ENCODE measurements around the gene GADD45B.
A peak's percentile ranks its signal among the peaks of the same experiment; 100 is the strongest.

- TF ChIP-seq FOXM1 (IDR thresholded peaks at IDR 0.05; ENCODE audit: low read depth, low read length): peak; percentile 77; the same call in 1 of the 2 replicates
- no peak for TF ChIP-seq SIN3A (IDR thresholded peaks at IDR 0.05; ENCODE audit: low read depth, low read length)
- TF ChIP-seq CTCF (IDR thresholded peaks at IDR 0.05 in 2 of 3, conservative IDR thresholded peaks at IDR 0.05 in 1 of 3; ENCODE audit: control insufficient read depth in 2 of 3, extremely low read depth in 1 of 3, insufficient read depth in 1 of 3, low read depth in 3 of 3, low read length in 3 of 3): peak; percentile 85 to 98 (median 92); a peak in 5 of 6 replicates
- TF ChIP-seq ZNF274 (IDR thresholded peaks at IDR 0.05; ENCODE audit: insufficient read depth, insufficient read length): no peak
- TF ChIP-seq ZBTB33 (IDR thresholded peaks at IDR 0.05): no peak
- no peak; the same call in 1 of the 2 replicates for TF ChIP-seq TARDBP (IDR thresholded peaks at IDR 0.05; ENCODE audit: borderline replicate concordance)
- TF ChIP-seq POLR2AphosphoS5 (IDR thresholded peaks at IDR 0.05; ENCODE audit: low read length): no peak
- peak in 1 of 2 experiments; percentile 38; a peak in 1 of 4 replicates for TF ChIP-seq EP300 (IDR thresholded peaks at IDR 0.05; ENCODE audit: borderline replicate concordance in 1 of 2, control insufficient read depth in 1 of 2, low read depth in 2 of 2, low read length in 2 of 2)
- no peak for TF ChIP-seq EZH2 (IDR thresholded peaks at IDR 0.05; ENCODE audit: borderline replicate concordance, control insufficient read depth, low read depth, low read length)
- TF ChIP-seq HDGF (IDR thresholded peaks at IDR 0.05): no peak
- TF ChIP-seq TCF7 (IDR thresholded peaks at IDR 0.05; ENCODE audit: borderline replicate concordance): no peak
- TF ChIP-seq NR2C2 (IDR thresholded peaks at IDR 0.05; ENCODE audit: borderline replicate concordance, control insufficient read depth, insufficient read length, low read depth): no peak
- no peak for TF ChIP-seq FOXK2 (IDR thresholded peaks at IDR 0.05)
Observed at GRCh38 chr19:2474232-2475017, 1.5 kb upstream of the GADD45B start.
